Measurements from ENCODE around the gene PCDH19.

The PCDH19 gene

GRCh38 chrX:100381619-100382018, 28.5 kb downstream of the PCDH19 start:
- TF ChIP-seq POLR2AphosphoS5 (IDR thresholded peaks at IDR 0.05; ENCODE audit: low read depth) (no peak), CTCF (IDR thresholded peaks at IDR 0.05; ENCODE audit: insufficient read depth, low read length) (no peak), SPI1 (IDR thresholded peaks at IDR 0.05; ENCODE audit: borderline replicate concordance, low read depth) (no peak), REST (IDR thresholded peaks at IDR 0.05; ENCODE audit: insufficient replicate concordance, low read depth) (no peak), GABPA (IDR thresholded peaks at IDR 0.05; ENCODE audit: low read depth) (no peak)
- no peaks in the 10 kb centered on the region for H3K27me3 ChIP-seq (ENCODE audit: insufficient read depth, poor library complexity, severe bottlenecking)
- no peak overlapping the region for H3K4me3 ChIP-seq (replicated peaks; ENCODE audit: insufficient read depth, low read length)
- DNase-seq (ENCODE audit: low read depth in 1 of 2, low spot score in 1 of 2), result no peak
- no peak overlapping the region for H3K27ac ChIP-seq (replicated peaks)

GRCh38 chrX:100379388-100379986, 30.6 kb downstream of the PCDH19 start:
- no peaks in the 10 kb centered on the region for H3K27me3 ChIP-seq (ENCODE audit: insufficient read depth, poor library complexity, severe bottlenecking)
- TF ChIP-seq CTCF (IDR thresholded peaks at IDR 0.05; ENCODE audit: insufficient read depth, low read length) (no peak), GABPA (IDR thresholded peaks at IDR 0.05; ENCODE audit: low read depth) (no peak), SPI1 (IDR thresholded peaks at IDR 0.05; ENCODE audit: borderline replicate concordance, low read depth) (no peak), POLR2AphosphoS5 (IDR thresholded peaks at IDR 0.05; ENCODE audit: low read depth) (no peak), REST (IDR thresholded peaks at IDR 0.05; ENCODE audit: insufficient replicate concordance, low read depth) (no peak)
- H3K27ac ChIP-seq (replicated peaks), result no peak overlapping the region
- no peak overlapping the region for H3K4me3 ChIP-seq (replicated peaks; ENCODE audit: insufficient read depth, low read length)
- no peak for DNase-seq (ENCODE audit: low read depth in 1 of 2, low spot score in 1 of 2)

- Histone ChIP-seq H3K27ac (replicated peaks) (no peak overlapping the region), H3K4me3 (replicated peaks; ENCODE audit: insufficient read depth, low read length) (no peak overlapping the region), H3K27me3 (ENCODE audit: insufficient read depth, poor library complexity, severe bottlenecking) (no peaks in the 10 kb centered on the region)
- TF ChIP-seq CTCF (IDR thresholded peaks at IDR 0.05; ENCODE audit: insufficient read depth, low read length) (no peak), REST (IDR thresholded peaks at IDR 0.05; ENCODE audit: insufficient replicate concordance, low read depth) (no peak), POLR2AphosphoS5 (IDR thresholded peaks at IDR 0.05; ENCODE audit: low read depth) (no peak), GABPA (IDR thresholded peaks at IDR 0.05; ENCODE audit: low read depth) (no peak), SPI1 (IDR thresholded peaks at IDR 0.05; ENCODE audit: borderline replicate concordance, low read depth) (no peak)
- DNase-seq (ENCODE audit: low read depth in 1 of 2, low spot score in 1 of 2), result no peak
These were observed 32.2 kb downstream of the PCDH19 start for GRCh38 chrX:100377826-100378225.
